Tibial nerve (tissue), 3 donors: ENCODE results near the gene CEP19.

ENCODE experiments used
- CTCF ChIP-seq, 5 experiments: fragments of 200-600 bp in 3 of 5; fragments of 450-650 bp in 2 of 5; sonication (generic) in 3 of 5; IDR thresholded peaks; one replicate each; pipeline ENCODE4 v1.5.1; 2016 to 2019; ENCODE audit warnings: antibody characterized with exemption in 5 of 5, mild to moderate bottlenecking in 3 of 5, moderate library complexity in 2 of 5
- POLR2A ChIP-seq, 2 donors: fragments of 450-650 bp; IDR thresholded peaks; one replicate each; pipeline ENCODE4 v1.6.1; 2017; ENCODE audit warnings: antibody characterized with exemption in 2 of 2, mild to moderate bottlenecking in 2 of 2, moderate library complexity in 2 of 2

GRCh38 chr3:196666001-196666867 is 45.8 kb downstream of the CEP19 start:
- TF ChIP-seq CTCF (IDR thresholded peaks at IDR 0.05) (no peak), POLR2A (IDR thresholded peaks at IDR 0.05) (no peak)
